ENCODE results near the gene TTC23.

The TTC23 gene

DNA sequence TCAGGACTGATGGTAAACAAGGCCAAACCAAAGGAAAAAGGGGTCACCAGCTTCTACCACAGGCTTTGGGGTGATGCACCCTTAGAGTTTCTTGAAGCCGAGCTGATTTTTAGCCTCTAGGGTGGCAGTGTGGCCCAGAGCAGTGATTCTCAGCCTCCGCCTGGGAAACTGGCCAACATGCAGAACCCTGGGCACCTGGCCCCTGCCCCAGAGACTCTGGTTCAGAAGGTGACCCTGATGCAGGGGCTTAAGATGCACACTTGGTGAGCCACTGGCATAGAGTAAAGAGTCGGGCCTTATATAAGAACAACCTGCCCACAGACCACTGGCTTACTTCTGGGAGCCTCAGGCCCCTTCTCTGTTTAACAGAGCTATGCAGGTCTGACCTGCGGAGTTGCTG, 100.0 kb downstream of the TTC23 start:
- in situ Hi-C loops (cut with HindIII; ENCODE audit: low pct_ligation_motif_present, low pct_unique_long_range_greater_than_20kb, low sequenced_read_pairs) = no loop called here
- DNase-seq = no peak

DNA sequence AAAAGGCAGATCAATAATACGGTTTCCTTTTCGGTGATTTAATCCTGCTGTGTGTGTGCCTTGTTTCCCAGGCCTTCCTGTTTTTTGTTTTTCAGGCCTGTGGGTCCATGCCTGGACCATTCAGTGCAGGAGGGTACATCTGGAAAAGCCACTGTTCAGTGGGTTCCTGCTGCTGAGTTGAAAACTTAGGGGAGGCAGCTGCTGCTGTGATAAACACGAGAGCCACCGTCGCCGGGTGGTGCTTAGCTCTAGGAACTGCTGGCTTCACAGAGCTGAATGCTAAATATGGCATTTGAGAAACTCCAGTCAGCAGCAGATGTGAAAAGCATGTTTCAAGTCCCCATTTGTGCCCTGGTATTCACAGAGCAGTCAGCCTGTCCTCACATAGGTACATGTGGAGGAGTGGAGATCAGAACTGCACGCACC, 100.5 kb downstream of the TTC23 start:
- DNase-seq = no peak
- in situ Hi-C loops (cut with HindIII; ENCODE audit: low pct_ligation_motif_present, low pct_unique_long_range_greater_than_20kb, low sequenced_read_pairs) = no loop called here

DNA sequence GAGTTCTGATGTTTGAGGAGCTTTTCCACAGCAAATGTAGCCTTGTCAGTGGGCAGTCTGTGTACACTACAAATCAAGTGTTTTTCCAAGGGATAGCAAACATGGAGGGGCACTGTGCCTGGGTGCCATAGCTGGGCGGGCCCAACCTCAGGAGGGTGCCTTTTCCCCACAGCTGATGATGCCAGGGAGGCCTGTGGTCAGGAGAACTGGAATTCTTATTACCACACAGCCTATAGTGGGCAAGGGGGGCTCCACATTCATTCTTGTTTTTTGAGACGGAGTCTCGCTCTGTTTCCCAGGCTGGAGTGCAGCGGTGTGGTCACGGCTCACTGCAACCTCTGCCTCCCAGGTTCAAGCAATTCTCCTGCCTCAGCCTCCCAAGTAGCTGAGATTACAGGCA, 102.7 kb downstream of the TTC23 start:
- DNase-seq = no peak
- in situ Hi-C loops (cut with HindIII; ENCODE audit: low pct_ligation_motif_present, low pct_unique_long_range_greater_than_20kb, low sequenced_read_pairs) = no loop called here

DNA sequence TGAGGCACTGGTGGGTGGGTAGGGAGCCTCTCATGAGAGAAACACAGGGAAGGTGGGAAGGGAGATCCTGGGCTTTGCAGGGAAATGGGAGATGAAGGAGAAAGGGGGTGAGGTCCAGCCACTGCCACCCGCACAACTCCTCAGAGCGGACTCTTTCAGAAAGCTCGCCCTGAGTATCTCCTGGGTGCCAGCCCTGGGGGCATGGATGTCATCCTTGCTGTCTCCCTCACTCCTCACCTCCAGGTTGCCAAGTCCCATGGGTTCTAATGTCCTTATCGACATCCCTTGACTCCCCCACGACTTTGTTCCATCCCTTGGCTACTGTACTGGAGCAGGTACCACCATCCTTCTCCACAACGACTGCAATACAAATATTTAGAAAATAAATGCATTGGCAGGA, 103.6 kb downstream of the TTC23 start:
- in situ Hi-C loops (cut with HindIII; ENCODE audit: low pct_ligation_motif_present, low pct_unique_long_range_greater_than_20kb, low sequenced_read_pairs) = no loop called here
- no peak for DNase-seq

DNA sequence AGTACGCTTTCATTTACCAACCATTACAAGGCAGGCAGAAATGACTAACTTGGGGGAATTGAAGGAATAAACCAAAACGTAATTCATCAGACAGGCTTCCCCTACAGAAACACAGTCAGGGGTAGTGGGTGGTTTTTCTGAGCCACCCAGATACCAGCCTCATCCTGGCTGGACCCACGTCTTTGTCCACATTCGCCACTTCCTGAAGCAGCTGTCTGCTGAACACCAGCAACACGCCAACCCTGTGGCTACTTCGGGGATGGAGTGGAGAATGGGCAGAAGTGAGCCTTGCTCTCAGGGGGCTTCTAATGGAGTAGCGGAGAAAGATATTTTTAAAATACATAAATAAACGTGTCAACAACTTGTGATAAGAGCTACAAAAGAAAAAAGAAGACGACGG, 104.4 kb downstream of the TTC23 start:
- in situ Hi-C loops (cut with HindIII; ENCODE audit: low pct_ligation_motif_present, low pct_unique_long_range_greater_than_20kb, low sequenced_read_pairs) = no loop called here

DNA sequence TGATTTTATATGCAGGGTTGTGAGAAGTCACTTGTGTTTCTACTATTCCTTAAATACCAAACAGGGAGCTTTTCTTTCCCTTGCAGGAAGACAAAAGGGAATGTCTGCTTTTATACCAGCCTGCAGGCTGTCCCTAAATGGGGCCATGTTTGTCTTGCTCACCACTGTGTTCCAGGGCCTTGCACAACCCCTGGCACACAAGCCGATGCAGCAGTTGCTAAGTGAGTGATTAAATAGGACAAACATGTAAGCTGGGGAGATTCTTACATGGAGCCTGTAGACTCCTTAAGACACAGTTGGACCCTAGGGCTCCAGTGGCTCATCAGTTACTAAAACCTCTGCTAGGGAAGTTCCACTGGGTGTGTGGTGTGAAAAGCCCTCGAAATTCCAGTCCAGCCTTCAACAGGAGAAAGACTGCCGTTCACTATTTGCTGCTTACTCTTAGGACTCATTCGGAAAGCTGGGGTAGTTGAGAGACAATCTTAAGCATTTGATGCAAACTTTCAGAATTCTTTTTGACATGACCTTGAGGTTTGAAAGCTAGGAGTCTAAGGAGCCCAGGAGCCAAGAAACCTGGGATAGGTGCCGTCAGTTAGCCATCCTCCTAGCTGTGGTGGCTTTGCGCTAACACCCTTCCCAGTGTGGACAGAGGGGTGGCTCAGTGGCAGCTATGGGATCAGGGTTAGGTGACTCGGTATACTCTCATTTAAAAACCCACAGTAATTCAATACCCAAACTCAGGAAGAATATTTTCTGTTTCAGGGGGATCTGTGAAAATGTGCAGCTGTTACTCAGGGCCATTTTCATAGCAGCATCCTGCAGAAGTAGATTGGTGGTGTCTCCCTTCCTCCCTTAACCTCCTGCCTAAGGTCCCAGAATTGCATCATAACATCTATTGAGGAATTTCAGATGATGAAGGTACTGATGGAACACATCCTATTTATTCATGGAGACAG, 105.4 kb downstream of the TTC23 start:
- DNase-seq = no peak
- in situ Hi-C loops (cut with HindIII; ENCODE audit: low pct_ligation_motif_present, low pct_unique_long_range_greater_than_20kb, low sequenced_read_pairs) = no loop called here

More for the DNA sequence above, 104.4 kb downstream of the TTC23 start:
- no peak for DNase-seq

DNA sequence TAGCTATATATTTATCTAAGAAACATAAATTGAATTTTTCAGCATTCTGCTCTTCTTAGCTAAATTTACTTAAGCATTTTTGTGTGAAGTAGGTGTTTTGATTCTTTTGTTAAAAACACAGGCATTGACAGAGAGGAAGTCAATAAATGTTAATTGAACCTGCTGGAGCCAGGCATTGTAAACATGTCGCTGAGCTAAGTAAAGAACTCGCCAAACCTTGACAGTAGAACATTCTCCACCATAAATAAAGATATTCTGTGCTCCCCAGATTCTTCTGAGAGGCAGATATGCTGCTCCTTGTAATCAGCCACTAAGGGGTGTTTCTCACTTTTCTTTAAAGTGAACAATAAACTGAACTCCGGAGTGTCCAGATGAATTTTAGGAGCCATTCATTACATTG, 106.1 kb downstream of the TTC23 start:
- DNase-seq = no peak
- in situ Hi-C loops (cut with HindIII; ENCODE audit: low pct_ligation_motif_present, low pct_unique_long_range_greater_than_20kb, low sequenced_read_pairs) = no loop called here

DNA sequence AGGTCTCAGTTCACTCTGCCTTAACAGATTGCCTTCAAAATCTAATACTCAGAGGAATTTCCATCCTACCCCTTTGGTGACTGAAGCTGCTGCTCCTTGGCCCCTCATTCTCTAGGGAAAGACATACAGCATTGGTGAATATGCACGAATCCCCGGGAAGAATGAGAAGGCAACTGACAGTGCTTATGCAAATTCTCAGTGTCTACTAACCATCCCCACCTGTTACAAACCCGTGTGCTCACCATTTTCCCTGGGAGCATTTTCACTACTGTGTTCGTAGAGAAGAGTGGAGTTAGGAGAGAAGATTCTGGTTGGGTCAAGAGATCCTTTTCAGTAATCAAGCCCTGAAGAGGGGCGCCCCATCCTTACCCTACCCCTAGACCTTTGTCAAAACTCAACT, 106.8 kb downstream of the TTC23 start:
- in situ Hi-C loops (cut with HindIII; ENCODE audit: low pct_ligation_motif_present, low pct_unique_long_range_greater_than_20kb, low sequenced_read_pairs) = no loop called here
- DNase-seq = no peak

DNA sequence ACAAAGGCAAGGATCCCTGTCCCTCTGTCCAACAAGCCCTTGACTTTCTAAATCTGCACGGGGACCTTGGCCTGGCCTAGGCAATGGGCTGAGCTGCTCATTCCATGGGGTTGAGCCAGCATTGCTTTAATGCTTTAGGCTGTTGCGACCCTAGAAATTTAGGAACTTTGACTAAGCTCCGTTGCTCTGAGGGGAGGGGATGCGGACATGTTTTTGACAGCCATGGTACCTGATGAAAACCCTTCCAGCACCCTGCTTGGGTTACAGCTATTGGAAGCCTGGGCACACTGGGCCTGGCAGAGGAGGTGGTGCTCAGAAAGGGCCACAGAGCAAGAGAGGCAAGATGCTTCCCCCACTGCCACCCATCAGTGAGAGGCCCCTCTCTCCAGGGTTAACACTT, 107.4 kb downstream of the TTC23 start:
- in situ Hi-C loops (cut with HindIII; ENCODE audit: low pct_ligation_motif_present, low pct_unique_long_range_greater_than_20kb, low sequenced_read_pairs) = no loop called here
- DNase-seq = no peak

DNA sequence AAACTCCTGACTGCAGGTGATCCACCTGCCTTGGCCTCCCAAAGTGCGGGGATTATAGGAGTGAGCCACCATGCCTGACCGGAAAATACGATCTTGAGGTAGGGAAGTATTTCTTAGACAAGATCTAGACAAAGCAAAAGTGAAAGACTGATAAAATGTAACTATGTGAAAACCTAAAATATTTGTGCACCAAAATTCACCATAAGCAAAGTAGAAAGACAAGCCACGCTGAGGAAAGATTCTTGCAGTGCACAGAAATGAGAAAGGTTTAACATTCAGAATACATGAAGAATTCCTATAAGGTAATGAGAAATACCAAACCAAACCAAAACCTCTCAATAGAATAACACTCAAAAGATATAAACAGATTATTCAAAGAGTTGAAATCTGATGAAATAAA, 108.8 kb downstream of the TTC23 start:
- in situ Hi-C loops (cut with HindIII; ENCODE audit: low pct_ligation_motif_present, low pct_unique_long_range_greater_than_20kb, low sequenced_read_pairs) = no loop called here
- no peak for DNase-seq

DNA sequence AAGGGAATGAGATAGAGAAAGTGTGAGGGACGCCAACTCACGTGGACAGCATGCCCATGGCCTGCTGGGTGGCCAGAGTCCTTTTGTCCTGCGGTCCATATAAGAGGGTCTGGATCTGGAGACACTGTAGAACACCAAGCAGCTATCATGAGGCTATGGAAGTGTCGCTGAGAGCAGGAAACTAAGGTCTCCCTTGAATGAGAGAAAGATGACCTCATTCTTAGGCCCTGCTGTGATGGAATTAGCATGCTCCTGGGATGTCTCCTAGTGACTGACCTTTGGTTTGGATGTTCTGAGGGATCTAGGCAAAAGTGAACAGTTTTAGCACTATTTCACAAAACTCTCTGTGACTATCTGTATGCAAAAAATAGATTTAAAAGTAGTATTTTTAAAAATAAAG, 110.1 kb downstream of the TTC23 start:
- DNase-seq = no peak

DNA sequence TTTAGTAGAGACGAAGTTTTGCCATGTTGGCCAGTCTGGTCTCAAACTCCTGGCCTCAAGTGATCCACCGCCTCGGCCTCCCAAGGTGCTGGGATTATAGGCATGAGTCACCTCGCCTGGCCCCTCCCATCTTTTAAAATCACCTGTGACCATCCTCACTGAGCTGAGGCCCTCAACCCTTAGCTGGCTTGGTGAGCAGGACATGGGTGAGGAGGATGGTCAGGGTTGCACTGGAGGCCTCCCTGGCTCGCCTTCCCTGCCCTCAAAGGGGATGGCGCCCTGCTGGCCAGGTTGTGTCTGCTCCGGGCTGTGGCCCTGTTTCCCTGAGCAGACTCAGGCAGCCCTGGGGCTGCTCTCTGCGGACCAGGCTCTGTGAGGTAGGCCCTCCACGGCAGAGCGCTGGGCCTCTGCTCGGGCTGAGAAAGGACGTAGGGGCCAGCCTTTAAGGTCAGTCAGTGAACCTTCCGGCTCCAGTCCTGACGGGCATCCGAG, 110.8 kb downstream of the TTC23 start:
- no peak for DNase-seq
- in situ Hi-C loops (cut with HindIII; ENCODE audit: low pct_ligation_motif_present, low pct_unique_long_range_greater_than_20kb, low sequenced_read_pairs) = no loop called here

More for the DNA sequence above, 110.1 kb downstream of the TTC23 start:
- in situ Hi-C loops (cut with HindIII; ENCODE audit: low pct_ligation_motif_present, low pct_unique_long_range_greater_than_20kb, low sequenced_read_pairs) = no loop called here

DNA sequence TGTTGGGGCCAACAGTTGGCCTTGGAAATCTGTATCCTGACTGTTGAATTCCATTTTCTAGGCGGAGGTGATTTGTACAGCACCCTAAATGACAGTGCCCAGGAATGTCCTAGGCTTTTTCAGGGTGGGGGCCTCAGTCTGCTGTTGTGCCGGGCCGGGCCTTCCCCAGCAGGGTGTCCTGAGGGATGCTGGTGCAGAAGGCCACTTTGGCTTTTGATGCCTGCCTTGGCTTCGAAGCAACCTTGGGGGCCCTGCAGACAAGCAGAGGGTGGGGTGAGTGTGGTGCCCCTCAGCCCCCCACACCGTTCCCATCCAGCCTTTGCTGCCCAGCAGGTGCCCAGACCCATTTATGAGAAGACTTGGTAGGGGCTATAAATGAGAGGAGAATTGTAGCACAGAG, 111.5 kb downstream of the TTC23 start:
- in situ Hi-C loops (cut with HindIII; ENCODE audit: low pct_ligation_motif_present, low pct_unique_long_range_greater_than_20kb, low sequenced_read_pairs) = no loop called here
- DNase-seq = no peak

DNA sequence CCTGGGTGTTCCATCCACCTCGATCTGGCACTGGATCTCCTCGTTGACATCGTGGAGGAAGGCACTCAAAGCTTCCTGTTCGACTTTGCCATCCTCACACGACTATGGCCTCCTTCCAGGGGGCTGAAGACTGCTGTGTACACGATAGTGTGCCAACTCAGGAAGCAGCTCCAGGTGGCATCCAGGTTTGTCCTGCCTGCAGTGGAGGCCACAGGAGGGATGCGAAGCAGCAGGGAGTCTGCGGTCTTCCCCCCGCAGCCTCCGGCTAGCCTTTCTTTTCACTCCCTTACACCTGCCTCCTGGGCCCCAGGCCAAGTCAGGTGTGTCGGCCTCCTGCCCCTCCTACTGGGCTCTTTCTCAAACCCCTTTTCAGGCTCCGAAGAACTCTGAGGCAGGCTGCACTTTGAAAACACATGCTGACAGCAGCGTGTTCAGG, 112.3 kb downstream of the TTC23 start:
- in situ Hi-C loops (cut with HindIII; ENCODE audit: low pct_ligation_motif_present, low pct_unique_long_range_greater_than_20kb, low sequenced_read_pairs) = no loop called here
- no peak for DNase-seq

DNA sequence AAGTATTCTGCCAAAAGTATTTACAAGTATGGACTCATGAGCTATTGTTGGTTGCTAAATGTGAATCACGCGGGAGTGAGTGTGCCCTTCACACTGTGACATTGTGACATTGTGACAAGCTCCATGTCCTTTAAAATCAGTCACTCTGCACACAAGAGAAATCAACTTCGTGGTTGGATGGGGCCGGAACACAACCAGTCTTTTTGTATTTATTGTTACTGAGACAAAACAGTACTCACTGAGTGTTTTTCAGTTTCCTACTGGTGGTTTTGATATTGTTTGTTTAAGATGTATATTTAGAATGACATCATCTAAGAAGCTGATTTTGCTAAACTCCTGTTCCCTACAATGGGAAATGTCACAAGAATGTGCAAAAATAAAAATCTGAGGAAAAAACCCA, 114.2 kb downstream of the TTC23 start:
- in situ Hi-C loops (cut with HindIII; ENCODE audit: low pct_ligation_motif_present, low pct_unique_long_range_greater_than_20kb, low sequenced_read_pairs) = no loop called here
- no peak for DNase-seq

DNA sequence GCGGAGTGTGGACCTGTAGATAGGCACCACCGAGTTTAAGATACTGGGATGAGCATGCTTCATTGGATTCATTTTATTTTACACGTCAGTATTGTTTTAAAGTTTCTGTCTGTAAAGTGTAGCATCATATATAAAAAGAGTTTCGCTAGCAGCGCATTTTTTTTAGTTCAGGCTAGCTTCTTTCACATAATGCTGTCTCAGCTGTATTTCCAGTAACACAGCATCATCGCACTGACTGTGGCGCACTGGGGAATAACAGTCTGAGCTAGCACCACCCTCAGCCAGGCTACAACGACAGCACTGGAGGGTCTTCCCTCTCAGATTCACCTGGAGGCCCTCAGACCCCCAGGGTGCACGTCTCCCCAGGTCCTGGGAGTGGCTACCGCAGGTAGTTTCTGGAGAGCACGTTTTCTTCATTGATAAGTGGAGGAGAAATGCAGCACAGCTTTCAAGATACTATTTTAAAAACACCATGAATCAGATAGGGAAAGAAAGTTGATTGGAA, 115.0 kb downstream of the TTC23 start:
- no peak for DNase-seq
- in situ Hi-C loops (cut with HindIII; ENCODE audit: low pct_ligation_motif_present, low pct_unique_long_range_greater_than_20kb, low sequenced_read_pairs) = no loop called here

DNA sequence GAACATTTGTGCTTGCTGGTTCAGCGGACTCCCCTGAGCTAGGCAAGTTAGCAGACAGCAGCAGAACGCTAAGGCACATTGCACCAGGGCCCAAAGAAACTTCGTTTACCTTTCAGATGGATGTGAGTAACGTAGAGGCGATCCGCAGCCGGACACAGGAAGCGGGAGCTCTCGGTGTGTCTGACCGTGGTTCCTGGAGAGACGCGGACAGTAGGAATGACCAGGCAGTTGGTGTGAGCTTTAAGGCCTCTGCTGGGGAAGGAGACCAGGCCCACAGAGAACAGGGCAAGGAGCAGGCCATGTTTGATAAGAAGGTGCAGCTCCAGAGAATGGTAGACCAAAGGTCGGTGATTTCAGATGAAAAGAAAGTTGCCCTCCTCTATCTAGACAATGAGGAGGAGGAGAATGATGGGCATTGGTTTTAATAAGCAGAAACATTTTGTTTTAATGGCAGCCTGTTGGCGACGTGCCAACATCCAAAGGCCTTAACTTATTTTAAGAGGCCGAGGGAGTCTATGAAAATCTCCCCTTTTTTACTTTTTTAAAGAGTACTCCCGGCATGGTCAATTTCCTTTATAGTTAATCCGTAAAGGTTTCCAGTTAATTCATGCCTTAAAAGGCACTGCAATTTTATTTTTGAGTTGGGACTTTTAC, 116.6 kb downstream of the TTC23 start:
- in situ Hi-C loops (cut with HindIII; ENCODE audit: low pct_ligation_motif_present, low pct_unique_long_range_greater_than_20kb, low sequenced_read_pairs) = no loop called here

DNA sequence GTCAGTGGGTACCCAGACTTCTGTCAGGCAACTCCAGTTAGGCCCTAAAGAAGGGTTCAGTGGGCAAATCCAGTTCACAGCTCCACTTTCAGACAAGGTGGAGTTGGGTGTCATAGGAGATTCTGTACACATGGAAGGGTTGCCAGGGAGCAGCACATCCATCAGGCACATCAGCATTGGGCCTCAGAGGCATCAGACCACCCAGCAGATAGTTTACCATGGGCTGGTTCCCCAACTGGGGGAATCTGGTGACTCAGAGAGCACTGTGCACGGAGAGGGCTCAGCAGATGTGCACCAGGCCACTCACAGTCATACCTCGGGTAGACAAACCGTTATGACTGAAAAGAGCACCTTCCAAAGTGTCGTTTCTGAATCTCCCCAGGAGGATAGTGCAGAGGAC, 117.3 kb downstream of the TTC23 start:
- DNase-seq = no peak
- in situ Hi-C loops (cut with HindIII; ENCODE audit: low pct_ligation_motif_present, low pct_unique_long_range_greater_than_20kb, low sequenced_read_pairs) = no loop called here

More for the DNA sequence above, 116.6 kb downstream of the TTC23 start:
- DNase-seq = no peak

DNA sequence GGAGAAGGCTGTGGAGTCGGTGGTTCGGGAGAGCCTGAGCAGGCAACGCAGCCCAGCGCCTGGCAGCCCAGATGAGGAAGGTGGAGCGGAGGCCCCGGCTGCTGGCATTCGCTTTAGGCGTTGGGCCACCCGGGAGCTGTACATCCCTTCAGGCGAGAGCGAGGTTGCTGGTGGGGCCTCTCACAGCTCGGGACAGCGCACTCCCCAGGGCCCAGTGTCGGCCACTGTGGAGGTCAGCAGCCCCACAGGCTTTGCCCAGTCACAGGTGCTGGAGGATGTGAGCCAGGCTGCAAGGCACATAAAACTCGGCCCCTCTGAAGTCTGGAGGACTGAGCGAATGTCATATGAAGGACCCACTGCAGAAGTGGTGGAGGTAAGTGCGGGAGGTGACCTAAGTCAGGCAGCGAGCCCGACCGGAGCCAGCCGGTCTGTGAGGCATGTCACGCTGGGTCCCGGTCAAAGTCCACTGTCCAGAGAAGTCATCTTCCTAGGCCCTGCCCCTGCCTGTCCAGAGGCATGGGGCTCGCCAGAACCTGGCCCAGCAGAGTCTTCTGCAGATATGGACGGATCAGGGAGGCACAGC, 117.8 kb downstream of the TTC23 start:
- in situ Hi-C loops (cut with HindIII; ENCODE audit: low pct_ligation_motif_present, low pct_unique_long_range_greater_than_20kb, low sequenced_read_pairs) = no loop called here
- no peak for DNase-seq

Data from ACHN (cell line).